HAP-1 (cell line): ENCODE data around the gene LZTS3.

Experiments used
- DNase-seq, 2 experiments: peaks; one replicate each; pipeline ENCODE4 v3.0.0-alpha.2; 2016 to 2020; ENCODE audit warnings: low spot score in 2 of 2
- H3K27me3 ChIP-seq: fragments of 250-450 bp; sonication (Bioruptor Pico); 2 replicates; pipeline ENCODE4 v1.5.1; 2020; ENCODE audit warnings: low read depth, mild to moderate bottlenecking, moderate library complexity
- H3K36me3 ChIP-seq: fragments of 250-450 bp; sonication (Bioruptor Pico); replicated peaks from 2 replicates; pipeline ENCODE4 v1.5.1; 2020; ENCODE audit warnings: mild to moderate bottlenecking
- H3K4me1 ChIP-seq: fragments of 250-450 bp; sonication (Bioruptor Pico); 2 replicates; pipeline ENCODE4 v1.5.1; 2020; ENCODE audit warnings: mild to moderate bottlenecking
- H3K4me3 ChIP-seq: fragments of 250-450 bp; sonication (Bioruptor Pico); 2 replicates; pipeline ENCODE4 v1.5.1; 2020; ENCODE audit warnings: mild to moderate bottlenecking, moderate library complexity
- H3K9me3 ChIP-seq: fragments of 250-450 bp; sonication (Bioruptor Pico); 2 replicates; pipeline ENCODE4 v1.5.1; 2020; ENCODE audit warnings: mild to moderate bottlenecking, moderate library complexity
- in situ Hi-C: fragments of 300-500 bp; cut with MboI; formaldehyde crosslinking; loops from 3 replicates; pipeline ENCODE4 v1.14.3; 2020; ENCODE audit warnings: low sequenced_read_pairs, inconsistent platforms, mixed read lengths

The LZTS3 gene

DNA sequence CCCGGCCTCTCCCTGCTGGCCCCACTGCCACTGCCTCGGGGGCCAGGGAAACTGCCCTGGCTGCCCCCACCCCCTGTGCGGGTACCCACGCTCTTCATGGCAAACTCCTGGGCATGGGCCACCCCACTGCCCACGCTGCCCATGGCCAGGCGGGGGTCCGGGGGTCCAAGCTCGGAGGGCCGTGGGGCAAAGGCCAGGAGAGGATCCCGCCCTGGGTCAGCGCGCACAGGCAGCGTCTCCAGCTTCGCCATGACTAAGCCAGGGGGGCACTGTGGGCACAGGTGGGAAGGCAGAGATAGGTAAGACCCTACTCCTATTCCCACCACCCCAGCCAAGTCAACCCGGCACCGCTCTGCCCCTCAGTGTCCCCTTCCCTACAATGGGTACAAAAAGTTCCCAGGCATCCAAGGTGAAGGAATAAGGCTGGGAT, 6.4 kb downstream of the LZTS3 start:
- H3K36me3 ChIP-seq = no peaks in the 10 kb centered on the region
- no peak overlapping the region for H3K4me3 ChIP-seq
- DNase-seq = no peak
- H3K9me3 ChIP-seq = no peaks in the 10 kb centered on the region
- no peaks in the 10 kb centered on the region for H3K27me3 ChIP-seq
- in situ Hi-C loops = no loop called here
- H3K4me1 ChIP-seq = no peaks in the 10 kb centered on the region

GRCh38 chr20:3166338-3166912, 6.9 kb downstream of the LZTS3 start:
- Histone ChIP-seq H3K4me3 (no peak overlapping the region), H3K9me3 (no peaks in the 10 kb centered on the region), H3K36me3 (no peaks in the 10 kb centered on the region), H3K4me1 (no peaks in the 10 kb centered on the region), H3K27me3 (no peaks in the 10 kb centered on the region)
- in situ Hi-C loops = no loop called here
- no peak for DNase-seq

GRCh38 chr20:3165473-3166337, 7.6 kb downstream of the LZTS3 start:
- in situ Hi-C loops = no loop called here
- no peaks in the 10 kb centered on the region for H3K4me1 ChIP-seq
- DNase-seq = no peak
- H3K9me3 ChIP-seq = no peaks in the 10 kb centered on the region
- no peaks in the 10 kb centered on the region for H3K36me3 ChIP-seq
- no peaks in the 10 kb centered on the region for H3K27me3 ChIP-seq
- no peak overlapping the region for H3K4me3 ChIP-seq

- H3K9me3 ChIP-seq = no peaks in the 10 kb centered on the region; the same call in 1 of the 2 replicates
- H3K4me3 ChIP-seq = no peak overlapping the region
- DNase-seq = no peak
- no peaks in the 10 kb centered on the region for H3K27me3 ChIP-seq
- no peaks in the 10 kb centered on the region for H3K36me3 ChIP-seq
- no peaks in the 10 kb centered on the region for H3K4me1 ChIP-seq
- in situ Hi-C loops = no loop called here
Measured at GRCh38 chr20:3164763-3165410, 8.5 kb downstream of the LZTS3 start.

DNA sequence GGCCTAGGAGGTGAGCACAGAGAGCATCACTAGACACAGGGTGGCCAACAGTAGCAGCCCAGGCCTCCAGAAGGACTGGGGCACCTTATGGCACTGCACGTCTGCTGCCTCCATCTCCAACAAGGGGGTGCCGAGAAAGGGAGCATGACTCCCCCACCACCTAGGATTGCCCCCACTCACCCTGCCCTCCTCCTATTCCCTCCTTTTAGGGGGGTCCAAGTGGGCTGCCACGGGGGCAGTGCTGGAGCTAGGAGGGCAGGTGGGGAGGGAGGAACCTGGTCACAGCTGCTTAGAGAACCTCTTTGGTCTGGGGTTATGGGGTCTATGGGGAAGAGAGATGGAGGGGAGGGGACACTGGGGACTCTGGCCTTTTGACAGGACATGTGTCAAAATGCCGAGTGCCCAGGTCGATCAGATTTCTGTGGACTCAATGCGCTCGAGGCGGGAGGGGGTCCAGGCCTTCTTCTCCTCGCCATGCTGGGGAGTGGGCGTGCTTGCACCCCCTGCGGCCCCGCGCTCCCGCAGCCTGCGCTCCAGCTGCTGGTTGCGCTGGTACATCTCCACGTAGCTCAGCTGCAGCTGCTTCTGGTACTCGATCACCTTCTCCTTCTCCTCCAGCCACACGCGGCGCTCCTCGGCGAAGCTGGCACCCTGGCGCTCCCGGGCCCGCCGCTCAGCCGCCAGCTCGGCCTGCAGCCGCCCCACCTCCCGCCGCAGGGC, 9.1 kb downstream of the LZTS3 start:
- H3K27me3 ChIP-seq = no peaks in the 10 kb centered on the region
- no peaks in the 10 kb centered on the region; the same call in 1 of the 2 replicates for H3K9me3 ChIP-seq
- no peaks in the 10 kb centered on the region for H3K36me3 ChIP-seq
- in situ Hi-C loops = no loop called here
- no peaks in the 10 kb centered on the region for H3K4me1 ChIP-seq
- no peak overlapping the region for H3K4me3 ChIP-seq
- no peak for DNase-seq

- no peaks in the 10 kb centered on the region; the same call in 1 of the 2 replicates for H3K9me3 ChIP-seq
- H3K4me1 ChIP-seq = no peaks in the 10 kb centered on the region
- no peak for DNase-seq
- no peak overlapping the region for H3K4me3 ChIP-seq
- H3K27me3 ChIP-seq = no peaks in the 10 kb centered on the region
- in situ Hi-C loops = no loop called here
- H3K36me3 ChIP-seq = no peaks in the 10 kb centered on the region
Measured at GRCh38 chr20:3163099-3164042, 10.0 kb downstream of the LZTS3 start.

GRCh38 chr20:3162080-3162611, 11.2 kb downstream of the LZTS3 start:
- H3K4me3 ChIP-seq = no peak overlapping the region
- no peaks in the 10 kb centered on the region for H3K27me3 ChIP-seq
- in situ Hi-C loops = no loop called here
- no peak for DNase-seq
- no peaks in the 10 kb centered on the region for H3K4me1 ChIP-seq
- H3K36me3 ChIP-seq = no peaks in the 10 kb centered on the region
- H3K9me3 ChIP-seq = no peaks in the 10 kb centered on the region; the same call in 1 of the 2 replicates

GRCh38 chr20:3161316-3162079, 11.9 kb downstream of the LZTS3 start:
- H3K4me1 ChIP-seq = no peaks in the 10 kb centered on the region
- no peaks in the 10 kb centered on the region; the same call in 1 of the 2 replicates for H3K9me3 ChIP-seq
- H3K36me3 ChIP-seq = no peaks in the 10 kb centered on the region; the same call in 1 of the 2 replicates
- no peak for DNase-seq
- in situ Hi-C loops = no loop called here
- no peaks in the 10 kb centered on the region for H3K27me3 ChIP-seq
- no peak overlapping the region for H3K4me3 ChIP-seq

GRCh38 chr20:3160418-3160817, 12.9 kb downstream of the LZTS3 start:
- Histone ChIP-seq H3K9me3 (no peaks in the 10 kb centered on the region; the same call in 1 of the 2 replicates), H3K4me1 (no peaks in the 10 kb centered on the region), H3K27me3 (no peaks in the 10 kb centered on the region), H3K4me3 (peak overlapping the region; percentile 83; the same call in 1 of the 2 replicates), H3K36me3 (no peaks in the 10 kb centered on the region; the same call in 1 of the 2 replicates)
- in situ Hi-C loops = no loop called here
- DNase-seq = no peak

DNA sequence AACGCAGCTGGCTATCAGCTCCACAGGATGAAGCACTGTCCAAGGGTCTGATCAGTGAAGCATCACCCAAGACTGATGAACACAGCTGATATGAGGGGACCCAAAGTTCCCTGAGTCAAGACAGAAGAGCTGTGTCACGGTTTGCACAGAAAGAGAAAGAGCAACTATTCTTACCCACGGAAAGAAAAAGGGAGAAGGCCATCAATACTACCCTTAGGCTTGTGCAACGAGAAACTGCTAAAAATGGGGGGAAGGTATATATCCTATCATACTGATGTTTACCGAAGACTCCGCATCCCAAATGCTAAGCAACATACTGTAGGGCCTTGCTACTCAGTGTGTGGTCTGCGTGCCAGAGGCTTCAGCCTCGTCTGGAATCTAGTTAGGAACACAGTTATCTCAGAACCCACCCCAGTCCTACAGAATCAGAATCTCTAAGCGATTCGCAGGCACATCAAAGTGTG, 14.3 kb downstream of the LZTS3 start:
- Histone ChIP-seq H3K9me3 (no peaks in the 10 kb centered on the region; the same call in 1 of the 2 replicates), H3K27me3 (no peaks in the 10 kb centered on the region), H3K4me1 (no peaks in the 10 kb centered on the region), H3K4me3 (peak overlapping the region; percentile 83), H3K36me3 (peaks cover 3% of the 10 kb centered on the region)
- no peak for DNase-seq
- in situ Hi-C loops = no loop called here

DNA sequence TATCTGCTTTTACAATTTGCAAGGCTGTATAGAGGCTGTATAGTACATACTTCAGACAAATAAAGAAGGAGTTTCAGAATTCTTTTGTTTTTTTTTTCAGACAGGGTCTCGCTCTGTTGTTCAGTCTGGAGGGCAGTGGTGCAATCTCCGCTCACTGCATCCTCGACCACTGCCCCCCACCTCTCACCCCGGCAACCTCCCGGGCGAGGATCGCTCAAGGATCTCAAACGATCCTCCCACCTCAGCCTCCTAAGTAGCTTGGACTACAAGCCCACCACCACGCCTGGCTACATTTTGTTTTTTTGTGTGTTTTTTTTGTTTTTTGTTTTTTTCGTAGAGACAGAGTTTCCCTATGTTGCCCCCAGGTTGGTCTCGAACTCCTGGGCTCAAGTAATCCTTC, 15.5 kb downstream of the LZTS3 start:
- in situ Hi-C loops = no loop called here
- no peak for DNase-seq
- peak overlapping the region; percentile 83 for H3K4me3 ChIP-seq
- H3K27me3 ChIP-seq = no peaks in the 10 kb centered on the region
- no peaks in the 10 kb centered on the region for H3K4me1 ChIP-seq
- no peaks in the 10 kb centered on the region; the same call in 1 of the 2 replicates for H3K9me3 ChIP-seq
- H3K36me3 ChIP-seq = peaks cover 8% of the 10 kb centered on the region
